Activated naive CD8-positive, alpha-beta T cell treated with anti-CD3 and anti-CD28 coated beads for 36 hours (primary cell): ENCODE measurements around the gene SPOCD1. TPM values are rescaled to one million over a fixed set of nuclear protein-coding genes. Genes with fewer than 3 reads are reported as not detected.

Experiments
- DNase-seq: peaks from one replicate; pipeline ENCODE4 v3.0.0; 2021
- H3K27ac Mint-ChIP-seq: one replicate; pipeline ENCODE4 v1.8.0; 2022; ENCODE audit warnings: mild to moderate bottlenecking, moderate library complexity, mixed read lengths
- H3K27me3 Mint-ChIP-seq: one replicate; pipeline ENCODE4 v1.8.0; 2022; ENCODE audit warnings: mild to moderate bottlenecking, mixed read lengths
- H3K36me3 Mint-ChIP-seq: one replicate; pipeline ENCODE4 v1.8.0; 2021; ENCODE audit warnings: mild to moderate bottlenecking, mixed read lengths
- H3K4me1 Mint-ChIP-seq: one replicate; pipeline ENCODE4 v1.8.0; 2021; ENCODE audit warnings: mixed read lengths
- H3K4me3 Mint-ChIP-seq: one replicate; pipeline ENCODE4 v1.8.0; 2022; ENCODE audit warnings: mild to moderate bottlenecking, moderate library complexity, mixed read lengths
- H3K9me3 Mint-ChIP-seq: one replicate; pipeline ENCODE4 v1.8.0; 2022; ENCODE audit warnings: mixed read lengths
- total RNA-seq, 2 experiments: library from RNA; stranded (reverse); gene quantifications; one replicate each; pipeline ENCODE4 v1.2.3, GENCODE V29; 2021

SPOCD1 gene
- total RNA-seq, 2 experiments from 2014 or later, result not detected

DNA sequence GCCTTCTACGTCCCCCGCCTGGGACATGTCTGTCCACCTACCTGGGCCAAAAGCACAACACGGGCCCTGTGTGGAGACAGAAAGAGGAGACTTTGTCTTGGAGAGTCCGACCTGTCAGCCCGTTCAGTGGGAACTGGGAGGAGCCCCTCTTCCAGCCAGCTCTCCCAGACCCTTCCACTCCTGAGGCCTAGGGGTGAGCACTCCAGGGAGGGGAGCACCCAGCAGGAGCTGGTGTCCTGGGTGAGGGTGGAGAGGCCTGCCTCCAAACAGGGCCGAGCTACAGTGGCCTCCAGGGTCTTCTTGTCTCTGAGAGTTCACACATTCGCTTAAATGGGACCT lies 546 bp downstream of the SPOCD1 start:
- Mint-ChIP-seq H3K4me3 (no peak overlapping the region), H3K27ac (no peak overlapping the region), H3K27me3 (no peaks in the 10 kb centered on the region), H3K4me1 (peaks cover 9% of the 10 kb centered on the region), H3K9me3 (no peaks in the 10 kb centered on the region), H3K36me3 (no peaks in the 10 kb centered on the region)
- no peak for DNase-seq

DNA sequence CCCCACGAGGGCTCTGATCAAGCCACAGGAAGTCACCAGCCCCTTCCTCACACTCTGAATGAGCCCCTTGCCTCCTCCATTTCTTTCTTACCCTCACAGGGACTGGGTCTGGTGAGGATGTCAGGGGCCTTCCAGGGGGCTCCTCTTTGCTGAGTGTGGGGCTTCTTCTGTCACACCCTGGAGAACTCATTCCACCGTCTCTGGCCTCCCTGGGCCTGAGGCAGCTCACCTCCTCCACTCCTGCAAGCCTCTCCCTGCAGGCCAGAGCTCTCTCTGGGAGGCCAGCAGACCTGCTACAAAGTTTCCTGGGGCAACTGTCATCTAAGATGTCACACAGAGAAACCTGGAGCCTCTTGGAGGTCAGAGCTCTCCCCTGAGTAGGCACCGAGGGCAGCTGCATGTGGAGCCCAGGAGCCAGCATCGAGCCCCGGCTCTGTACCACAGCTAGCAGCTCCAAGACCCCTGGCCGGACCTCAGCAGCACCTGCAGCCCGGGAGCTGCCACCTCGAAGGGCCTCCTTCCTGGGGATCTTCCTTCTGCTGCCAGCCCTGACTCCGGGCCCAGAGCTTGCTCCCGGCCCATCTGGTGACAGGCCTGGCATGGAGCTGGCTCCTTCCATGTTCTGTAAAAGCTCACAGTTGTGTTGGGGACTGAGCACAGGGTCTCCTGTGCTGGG lies 1.1 kb downstream of the SPOCD1 start:
- Mint-ChIP-seq H3K4me3 (no peak overlapping the region), H3K36me3 (no peaks in the 10 kb centered on the region), H3K27ac (no peak overlapping the region), H3K27me3 (no peaks in the 10 kb centered on the region), H3K9me3 (no peaks in the 10 kb centered on the region), H3K4me1 (peaks cover 9% of the 10 kb centered on the region)
- DNase-seq, result no peak

DNA sequence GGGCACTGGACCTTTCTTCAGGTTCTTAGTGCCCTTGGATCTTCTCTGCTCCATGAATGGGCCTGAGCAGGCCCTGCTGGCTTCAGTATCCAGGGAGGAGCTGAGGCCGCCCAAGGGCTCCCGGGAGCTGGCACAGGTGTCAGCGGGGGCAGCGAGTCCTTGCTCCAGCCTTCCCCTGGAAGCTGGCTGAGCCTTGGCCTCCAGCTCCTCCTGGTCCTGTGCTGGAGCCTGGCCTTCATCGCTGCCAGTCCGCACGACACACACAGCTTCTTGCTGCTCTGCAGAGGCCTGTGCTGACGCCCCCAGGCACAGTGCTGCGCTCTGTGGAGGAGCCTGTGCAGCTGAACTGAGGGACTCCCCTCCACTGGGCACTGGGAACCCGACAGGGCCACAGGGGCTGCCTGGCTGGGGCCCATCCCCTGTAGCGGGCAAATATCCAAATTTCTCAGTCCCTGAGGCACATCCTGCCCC lies 1.7 kb downstream of the SPOCD1 start:
- H3K9me3 Mint-ChIP-seq, result no peaks in the 10 kb centered on the region
- H3K36me3 Mint-ChIP-seq, result no peaks in the 10 kb centered on the region
- DNase-seq, result no peak
- H3K4me3 Mint-ChIP-seq, result no peak overlapping the region
- no peaks in the 10 kb centered on the region for H3K27me3 Mint-ChIP-seq
- H3K27ac Mint-ChIP-seq, result no peak overlapping the region
- H3K4me1 Mint-ChIP-seq, result peaks cover 9% of the 10 kb centered on the region

DNA sequence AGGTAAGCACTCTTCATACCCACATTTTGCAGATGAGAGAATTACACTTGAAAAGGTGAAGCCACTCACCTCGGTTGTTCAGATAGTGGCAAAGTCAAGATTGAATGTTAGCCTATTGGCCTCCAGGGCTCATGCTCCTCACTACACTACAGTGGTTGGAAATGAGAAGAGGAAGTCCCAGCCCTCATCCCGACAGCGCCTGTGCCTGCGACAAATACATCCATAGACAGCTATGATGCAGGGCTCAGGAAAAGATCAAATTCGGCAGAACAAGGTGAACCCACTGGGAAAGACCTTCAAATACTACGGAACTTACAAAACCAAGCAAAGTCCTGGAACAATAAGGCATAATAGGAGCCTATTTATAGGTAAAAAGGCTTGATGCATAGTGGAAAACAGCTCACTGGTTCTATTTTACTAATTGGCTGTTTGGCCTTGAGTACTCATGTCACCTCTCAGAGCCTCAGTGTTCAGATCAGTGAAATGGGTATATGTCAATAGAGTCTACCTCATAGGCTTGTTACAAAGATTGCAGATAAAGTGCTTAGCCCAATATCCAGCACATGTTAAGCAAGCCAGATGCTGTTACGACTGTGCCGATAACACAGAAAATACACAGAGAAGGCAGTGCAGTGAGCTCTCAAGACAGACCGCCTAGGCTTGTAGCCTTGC lies 3.5 kb downstream of the SPOCD1 start:
- Mint-ChIP-seq H3K4me1 (peaks cover 8% of the 10 kb centered on the region), H3K9me3 (no peaks in the 10 kb centered on the region), H3K27me3 (no peaks in the 10 kb centered on the region), H3K4me3 (no peak overlapping the region), H3K27ac (no peak overlapping the region), H3K36me3 (no peaks in the 10 kb centered on the region)
- no peak for DNase-seq

DNA sequence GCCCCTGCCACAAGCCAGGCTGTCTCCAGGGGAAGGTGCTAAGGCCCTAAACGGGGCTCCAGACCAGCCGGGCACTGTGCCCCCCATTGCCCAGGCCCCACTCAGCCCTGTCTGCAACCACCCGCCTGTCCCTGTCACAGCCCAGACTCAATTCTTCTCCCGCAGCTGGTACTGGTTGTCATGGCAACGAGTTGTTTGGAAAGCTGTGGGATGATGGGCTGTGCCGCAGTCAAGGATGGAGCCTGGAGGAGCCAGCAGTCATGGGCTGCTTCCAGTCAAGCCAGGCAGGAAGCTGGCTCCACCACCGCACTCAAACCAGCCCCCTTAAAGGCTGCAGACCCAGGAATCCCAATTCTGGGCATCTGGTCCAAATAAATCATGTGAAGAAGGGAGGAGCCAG lies 4.2 kb downstream of the SPOCD1 start:
- Mint-ChIP-seq H3K36me3 (no peaks in the 10 kb centered on the region), H3K9me3 (no peaks in the 10 kb centered on the region), H3K27me3 (no peaks in the 10 kb centered on the region), H3K4me3 (no peak overlapping the region), H3K4me1 (peaks cover 8% of the 10 kb centered on the region), H3K27ac (no peak overlapping the region)
- no peak for DNase-seq

DNA sequence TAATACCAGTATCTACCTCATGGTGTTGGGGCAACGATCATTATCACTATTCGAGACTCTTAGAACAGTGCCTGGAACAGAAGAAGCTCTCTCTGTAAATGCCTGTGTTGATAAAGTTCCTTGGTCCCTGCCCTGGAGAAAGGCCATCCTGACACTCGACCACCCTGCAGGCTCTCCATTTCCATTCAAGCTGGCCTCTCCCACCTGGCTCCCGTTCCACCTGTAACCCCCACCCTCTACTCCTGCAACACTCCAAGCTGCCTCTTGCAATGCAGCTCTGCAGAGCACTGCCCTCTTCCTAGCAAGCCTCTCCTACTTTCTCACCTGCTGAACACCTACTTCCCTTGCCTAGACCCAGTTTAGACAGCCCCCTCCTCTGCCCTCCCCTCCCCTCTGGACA lies 6.1 kb downstream of the SPOCD1 start:
- Mint-ChIP-seq H3K27ac (no peak overlapping the region), H3K4me3 (no peak overlapping the region), H3K9me3 (no peaks in the 10 kb centered on the region), H3K36me3 (no peaks in the 10 kb centered on the region), H3K4me1 (peaks cover 4% of the 10 kb centered on the region), H3K27me3 (no peaks in the 10 kb centered on the region)
- no peak for DNase-seq

DNA sequence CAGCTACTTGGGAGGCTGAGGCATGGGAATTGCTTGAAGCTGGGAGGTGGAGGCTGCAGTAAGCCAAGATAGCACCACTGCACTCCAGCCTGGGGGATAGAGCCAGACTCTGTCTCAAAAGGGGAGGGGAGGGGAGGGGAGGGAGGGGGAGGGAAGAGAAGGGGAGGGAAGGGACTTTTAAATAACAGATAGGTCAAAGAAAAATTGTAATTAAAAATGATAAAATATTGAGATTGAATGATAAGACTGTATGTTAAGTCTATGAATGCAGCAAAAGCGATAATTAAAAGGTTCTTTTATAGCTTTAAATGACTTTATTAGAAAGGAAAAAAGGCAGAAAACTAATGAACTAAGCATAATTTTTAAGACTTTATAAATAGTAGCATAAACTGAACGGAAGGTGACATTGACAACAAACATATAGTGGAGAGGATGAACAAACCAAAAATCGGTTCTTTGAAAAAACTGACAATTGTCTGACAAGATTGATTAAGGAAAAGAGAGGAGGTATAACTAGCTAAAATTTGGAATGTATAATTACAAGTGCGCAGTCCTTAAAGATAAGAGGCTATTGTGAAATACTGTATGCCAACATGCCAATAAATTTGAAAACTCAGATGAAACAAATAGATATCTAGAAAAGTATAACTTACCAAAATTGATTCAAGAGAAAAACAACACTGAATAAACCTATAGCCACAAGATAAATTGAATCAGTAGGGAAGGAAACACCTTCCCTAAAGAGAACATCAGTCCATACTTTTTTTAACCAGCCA lies 8.4 kb downstream of the SPOCD1 start:
- no peaks in the 10 kb centered on the region for H3K27me3 Mint-ChIP-seq
- H3K36me3 Mint-ChIP-seq, result no peaks in the 10 kb centered on the region
- H3K9me3 Mint-ChIP-seq, result no peaks in the 10 kb centered on the region
- H3K4me1 Mint-ChIP-seq, result peaks cover 4% of the 10 kb centered on the region
- H3K27ac Mint-ChIP-seq, result no peak overlapping the region
- H3K4me3 Mint-ChIP-seq, result no peak overlapping the region
- DNase-seq, result no peak

DNA sequence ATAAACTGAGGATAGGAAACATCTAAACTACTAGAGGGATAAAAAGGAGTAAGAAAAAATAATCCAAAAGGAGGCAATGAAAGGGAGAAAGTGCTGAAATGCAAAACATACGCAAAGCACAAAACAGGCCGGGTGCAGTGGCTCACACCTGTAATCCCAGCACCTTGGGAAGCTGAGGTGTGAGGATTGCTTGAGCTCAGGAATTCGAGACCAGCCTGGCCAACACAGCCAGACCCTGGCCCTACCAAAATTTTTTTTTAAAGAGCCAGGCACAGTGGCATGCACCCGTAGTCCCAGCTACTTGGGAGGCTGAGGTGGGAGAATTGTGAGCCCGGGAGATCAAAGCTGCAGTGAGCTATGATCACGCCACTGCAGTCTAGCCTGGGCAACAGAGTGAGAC lies 10.5 kb downstream of the SPOCD1 start:
- Mint-ChIP-seq H3K4me1 (no peaks in the 10 kb centered on the region), H3K9me3 (no peaks in the 10 kb centered on the region), H3K4me3 (no peak overlapping the region), H3K27me3 (no peaks in the 10 kb centered on the region), H3K36me3 (no peaks in the 10 kb centered on the region), H3K27ac (no peak overlapping the region)
- DNase-seq, result no peak

DNA sequence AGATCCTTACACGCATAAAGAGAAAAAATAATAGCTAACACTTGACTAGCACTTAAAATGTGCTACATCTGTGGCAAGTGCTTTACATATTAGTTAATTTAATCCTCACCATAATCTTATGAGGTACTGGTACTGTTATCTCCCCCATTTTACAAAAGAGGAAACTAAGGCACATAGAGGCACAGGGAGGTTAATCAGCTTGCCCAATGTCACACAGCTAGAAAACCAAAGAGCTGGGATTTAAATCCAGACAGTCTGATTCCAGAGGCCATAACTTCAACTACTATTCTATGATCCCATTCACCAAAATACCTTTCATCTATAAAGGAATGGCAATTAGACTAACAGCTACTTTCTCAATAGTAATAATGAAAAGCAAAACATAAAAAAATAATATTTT lies 11.7 kb downstream of the SPOCD1 start:
- no peaks in the 10 kb centered on the region for H3K9me3 Mint-ChIP-seq
- no peaks in the 10 kb centered on the region for H3K4me1 Mint-ChIP-seq

DNA sequence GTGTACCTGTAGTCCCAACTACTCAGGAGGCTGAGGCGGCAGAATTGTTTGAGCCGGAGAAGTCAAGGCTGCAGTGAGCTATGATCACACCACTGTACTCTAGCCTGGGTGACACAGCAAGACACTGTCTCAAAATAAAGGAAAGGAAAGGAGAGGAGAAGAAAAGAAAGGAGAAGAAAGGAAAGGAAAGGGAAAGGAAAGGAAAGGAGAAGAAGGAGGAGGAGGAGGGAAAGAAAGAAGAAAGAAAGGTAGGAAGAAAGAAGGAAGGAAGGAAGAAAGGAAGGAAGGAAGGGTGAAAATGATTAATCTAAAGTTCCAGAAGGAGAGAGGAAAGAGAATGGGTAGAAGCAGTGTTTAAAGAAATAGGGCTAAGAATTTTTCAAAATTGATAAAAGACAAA lies 12.2 kb downstream of the SPOCD1 start:
- H3K4me3 Mint-ChIP-seq, result no peak overlapping the region
- H3K4me1 Mint-ChIP-seq, result no peaks in the 10 kb centered on the region
- no peaks in the 10 kb centered on the region for H3K9me3 Mint-ChIP-seq
- no peaks in the 10 kb centered on the region for H3K36me3 Mint-ChIP-seq
- no peak for DNase-seq
- no peaks in the 10 kb centered on the region for H3K27me3 Mint-ChIP-seq
- H3K27ac Mint-ChIP-seq, result no peak overlapping the region

More for the DNA sequence above, 11.7 kb downstream of the SPOCD1 start:
- no peak overlapping the region for H3K4me3 Mint-ChIP-seq
- H3K27me3 Mint-ChIP-seq, result no peaks in the 10 kb centered on the region
- H3K36me3 Mint-ChIP-seq, result no peaks in the 10 kb centered on the region
- no peak overlapping the region for H3K27ac Mint-ChIP-seq
- DNase-seq, result no peak

DNA sequence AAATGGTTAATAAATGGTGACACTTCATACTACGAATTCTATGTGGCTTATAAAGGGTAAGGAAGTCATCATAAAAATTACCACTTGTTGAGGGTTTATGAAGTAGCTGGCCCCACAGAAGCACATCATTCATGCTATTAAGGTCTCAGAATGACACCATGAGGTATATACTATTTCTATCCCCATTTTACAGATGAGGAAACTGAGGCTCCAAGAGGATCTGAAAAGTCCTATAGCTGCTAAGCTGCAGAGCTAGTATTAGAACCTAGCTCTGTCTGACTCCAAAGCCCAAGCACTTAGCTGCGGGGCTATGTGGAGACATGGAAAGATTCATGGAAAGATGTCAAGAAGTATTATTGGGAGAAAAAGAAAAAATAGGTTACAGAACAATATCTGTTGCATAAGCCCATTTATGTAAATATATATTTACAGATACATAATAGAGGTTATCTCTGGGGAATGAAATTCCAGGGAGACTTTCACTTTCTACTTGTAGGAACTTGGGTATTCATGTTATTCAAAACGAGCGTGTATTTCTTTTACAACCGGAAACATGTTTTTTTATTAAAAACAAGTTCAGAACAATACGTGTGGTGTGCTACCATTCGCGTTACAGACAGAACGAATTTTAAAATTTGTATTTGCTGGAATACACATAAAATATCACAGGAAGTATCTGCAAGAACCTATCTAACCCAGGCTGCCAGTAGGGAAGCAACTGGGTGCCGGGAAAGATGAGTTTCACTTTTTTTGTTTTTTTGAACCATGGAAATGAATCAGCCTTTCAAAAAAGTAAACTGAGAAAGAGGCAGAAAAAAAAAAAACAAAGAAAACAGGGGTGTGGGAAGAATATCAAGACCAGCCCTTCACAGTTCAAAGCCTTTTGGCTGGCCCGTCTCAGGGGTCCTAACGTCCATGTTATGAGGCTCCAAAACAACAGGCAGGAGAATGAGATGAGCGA lies 13.4 kb downstream of the SPOCD1 start:
- Mint-ChIP-seq H3K27ac (no peak overlapping the region), H3K36me3 (no peaks in the 10 kb centered on the region), H3K4me3 (no peak overlapping the region), H3K9me3 (no peaks in the 10 kb centered on the region), H3K27me3 (no peaks in the 10 kb centered on the region), H3K4me1 (no peaks in the 10 kb centered on the region)
- DNase-seq, result no peak

DNA sequence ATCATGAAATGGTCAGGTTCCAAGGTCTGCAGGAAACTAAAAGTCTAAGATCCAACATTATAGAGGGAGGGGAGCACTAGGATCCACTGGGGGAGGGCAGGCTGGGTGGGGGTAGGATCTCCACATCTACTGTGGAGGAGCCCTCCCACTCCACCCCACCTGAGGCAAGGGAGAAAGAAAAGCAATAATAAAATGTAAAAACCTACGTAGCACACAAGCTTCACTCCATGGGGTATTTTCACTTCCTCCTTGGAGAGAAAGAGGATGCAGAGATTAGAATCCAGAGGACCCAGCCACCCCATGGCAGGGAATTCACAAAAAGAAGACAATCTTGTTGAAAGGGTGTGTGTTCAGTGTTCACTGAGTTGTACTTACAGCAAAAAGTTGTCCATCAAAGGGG lies 14.4 kb downstream of the SPOCD1 start:
- DNase-seq, result no peak
- Mint-ChIP-seq H3K27me3 (peaks cover 2% of the 10 kb centered on the region), H3K27ac (no peak overlapping the region), H3K36me3 (no peaks in the 10 kb centered on the region), H3K4me1 (no peaks in the 10 kb centered on the region), H3K9me3 (no peaks in the 10 kb centered on the region), H3K4me3 (no peak overlapping the region)

DNA sequence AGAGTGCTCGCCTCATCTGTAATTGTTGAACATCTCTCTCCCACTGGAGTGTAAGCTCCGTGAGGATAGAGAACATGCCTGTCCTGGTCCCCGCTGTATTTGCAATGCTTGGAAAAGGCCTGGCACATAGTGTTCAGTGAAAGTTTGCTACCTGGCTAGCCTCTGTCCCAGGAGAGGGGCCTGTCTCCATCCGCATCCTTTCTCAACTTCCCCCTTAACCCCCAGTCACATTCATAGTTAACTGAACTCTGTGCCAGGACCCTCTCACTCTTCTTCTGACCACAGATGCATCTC lies 15.2 kb downstream of the SPOCD1 start:
- Mint-ChIP-seq H3K4me1 (no peaks in the 10 kb centered on the region), H3K4me3 (no peak overlapping the region), H3K36me3 (no peaks in the 10 kb centered on the region), H3K27me3 (peaks cover 2% of the 10 kb centered on the region), H3K9me3 (no peaks in the 10 kb centered on the region), H3K27ac (no peak overlapping the region)
- no peak for DNase-seq

DNA sequence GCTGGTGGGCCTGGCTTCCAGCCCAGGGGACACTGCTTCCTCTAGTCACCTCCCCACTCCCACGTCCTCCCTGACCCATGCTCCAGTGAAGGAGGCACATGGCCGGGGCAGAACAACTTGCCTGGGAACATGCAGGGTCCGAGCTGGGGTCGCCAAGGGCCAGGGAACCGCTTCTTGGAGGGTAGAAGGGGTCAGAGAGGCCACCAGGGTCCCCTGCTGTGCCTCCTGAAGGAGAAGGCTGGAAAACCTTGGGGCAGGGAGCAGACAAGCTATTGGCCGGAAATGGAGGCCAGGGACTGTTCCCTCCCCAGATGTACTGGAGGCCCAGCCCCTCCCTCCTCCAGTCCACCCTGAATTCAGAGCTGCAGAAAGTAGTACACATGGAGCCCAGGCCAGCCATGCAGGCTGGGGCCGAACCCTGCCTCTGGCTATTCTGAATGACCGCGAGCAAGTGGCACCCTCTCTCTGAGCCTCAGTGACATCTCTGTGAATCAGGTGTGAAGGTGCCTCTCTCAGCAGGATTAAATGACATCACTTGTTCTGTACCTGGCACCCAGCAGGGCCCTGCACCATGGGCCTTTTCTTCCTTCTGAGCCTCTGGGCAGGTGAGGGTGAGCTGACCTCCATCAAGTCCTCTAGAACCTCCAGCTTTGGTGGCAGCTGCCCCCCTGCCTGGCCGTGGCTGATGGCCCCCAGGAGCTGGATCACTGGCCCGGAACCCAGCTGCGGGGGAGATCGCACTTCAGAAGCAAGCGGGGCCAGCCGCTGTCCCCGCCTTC lies 15.7 kb downstream of the SPOCD1 start:
- Mint-ChIP-seq H3K9me3 (no peaks in the 10 kb centered on the region), H3K4me1 (no peaks in the 10 kb centered on the region), H3K4me3 (no peak overlapping the region), H3K27me3 (peaks cover 2% of the 10 kb centered on the region), H3K36me3 (no peaks in the 10 kb centered on the region), H3K27ac (no peak overlapping the region)
- DNase-seq, result no peak
